M059J (cell line): ENCODE measurements around the gene CERS5. TPM values are rescaled to one million over a fixed set of nuclear protein-coding genes. Genes with fewer than 3 reads are reported as not detected.
"Not testable (repeated sequence)": the region's sequence is repeated elsewhere in the genome, so short reads cannot be mapped to it uniquely, and the experiment has no call there.

Source experiments
- DNase-seq: peaks from one replicate; pipeline ENCODE4 v3.0.0-alpha.2; 2012; ENCODE audit warnings: low read depth
- total RNA-seq: library from RNA; depleted of rRNA; stranded (reverse); fragments of >200 nt; shearing (Covaris generic); gene quantifications from 2 replicates; pipeline ENCODE4 v1.2.3, GENCODE V29; 2014

The CERS5 gene
- total RNA-seq, 1 experiment from 2014 or later, result 26.1 TPM

GRCh38 chr12:50187084-50187900 lies 20.1 kb upstream of the CERS5 start:
- DNase-seq, result peak; percentile 87

GRCh38 chr12:50186681-50187080 lies 19.5 kb upstream of the CERS5 start:
- DNase-seq, result peak; percentile 79

- DNase-seq, result peak; percentile 81
Measured at GRCh38 chr12:50185970-50186663, 18.9 kb upstream of the CERS5 start.

- DNase-seq, result no peak
Measured at GRCh38 chr12:50185301-50185895, 18.2 kb upstream of the CERS5 start.

GRCh38 chr12:50184261-50184660 lies 17.1 kb upstream of the CERS5 start:
- no peak for DNase-seq

- DNase-seq, result no peak
Measured at GRCh38 chr12:50182461-50182860, 15.3 kb upstream of the CERS5 start.

- no peak for DNase-seq
Measured at GRCh38 chr12:50181691-50182090, 14.5 kb upstream of the CERS5 start.

- no peak for DNase-seq
Measured at GRCh38 chr12:50175716-50176026, 8.5 kb upstream of the CERS5 start.

GRCh38 chr12:50174971-50175715 lies 8.0 kb upstream of the CERS5 start:
- DNase-seq, result peak; percentile 71

GRCh38 chr12:50166799-50167048 lies 445 bp downstream of the CERS5 start:
- DNase-seq, result peak; percentile 29

- DNase-seq, result no peak
Measured at GRCh38 chr12:50164963-50165362, 2.2 kb downstream of the CERS5 start.

- no peak for DNase-seq
Measured at GRCh38 chr12:50162230-50162629, 4.9 kb downstream of the CERS5 start.

- DNase-seq, result no peak
Measured at GRCh38 chr12:50160643-50161042, 6.5 kb downstream of the CERS5 start.

GRCh38 chr12:50157259-50157658 lies 9.9 kb downstream of the CERS5 start:
- DNase-seq, result no peak

- no peak for DNase-seq
Measured at GRCh38 chr12:50156641-50157040, 10.5 kb downstream of the CERS5 start.

- DNase-seq, result not testable (repeated sequence)
Measured at GRCh38 chr12:50154947-50155346, 12.2 kb downstream of the CERS5 start.

GRCh38 chr12:50151047-50151687 lies 16.0 kb downstream of the CERS5 start:
- DNase-seq, result peak; percentile 50

GRCh38 chr12:50149311-50149710 lies 17.9 kb downstream of the CERS5 start:
- no peak for DNase-seq

- not testable (repeated sequence) for DNase-seq
Measured at GRCh38 chr12:50148011-50148410, 19.2 kb downstream of the CERS5 start.

- no peak for DNase-seq
Measured at GRCh38 chr12:50147281-50147680, 19.9 kb downstream of the CERS5 start.

- DNase-seq, result no peak
Measured at GRCh38 chr12:50145439-50145838, 21.7 kb downstream of the CERS5 start.

- DNase-seq, result no peak
Measured at GRCh38 chr12:50142993-50143392, 24.2 kb downstream of the CERS5 start.
